Endodermal cell (in vitro differentiated cells): ENCODE results near the gene OCRL. TPM values are rescaled to one million over a fixed set of nuclear protein-coding genes. Genes with fewer than 3 reads are reported as not detected.

ENCODE experiments used
- DNase-seq: peaks from one replicate; pipeline ENCODE4 v3.0.0-alpha.2; 2017
- H3K27ac ChIP-seq: 2 replicates; pipeline ENCODE4 v1.5.1; 2013; ENCODE audit warnings: mild to moderate bottlenecking, low read depth, low read length, moderate library complexity
- H3K27me3 ChIP-seq: 2 replicates; pipeline ENCODE4 v1.6.1; 2013; ENCODE audit warnings: mild to moderate bottlenecking, low read length, moderate library complexity; ENCODE audit not compliant: insufficient read depth, control insufficient read depth, poor library complexity, severe bottlenecking
- H3K36me3 ChIP-seq: 2 replicates; pipeline ENCODE4 v1.7.0; 2013; ENCODE audit warnings: mild to moderate bottlenecking, low read length, moderate library complexity; ENCODE audit not compliant: control insufficient read depth, insufficient read depth
- H3K4me1 ChIP-seq: one replicate; pipeline ENCODE4 v1.7.0; 2013; ENCODE audit warnings: low read length; ENCODE audit not compliant: control insufficient read depth, insufficient read depth
- H3K4me3 ChIP-seq: 2 replicates; pipeline ENCODE4 v1.5.1; 2013; ENCODE audit warnings: mild to moderate bottlenecking, low read length, moderate library complexity
- H3K9ac ChIP-seq: 2 replicates; pipeline ENCODE4 v1.6.1; 2013; ENCODE audit warnings: mild to moderate bottlenecking, low read length, moderate library complexity; ENCODE audit not compliant: poor library complexity, severe bottlenecking; ENCODE audit errors: extremely low read depth
- H3K9me3 ChIP-seq: 2 replicates; pipeline ENCODE4 v1.6.1; 2013; ENCODE audit warnings: mild to moderate bottlenecking, low read length, moderate library complexity; ENCODE audit not compliant: control insufficient read depth
- H3K27ac Mint-ChIP-seq: 2 replicates; pipeline ENCODE4 v1.8.0; 2020; ENCODE audit warnings: mixed read lengths
- H3K27me3 Mint-ChIP-seq: 2 replicates; pipeline ENCODE4 v1.8.0; 2021; ENCODE audit warnings: mild to moderate bottlenecking, mixed read lengths; ENCODE audit not compliant: insufficient read depth
- H3K36me3 Mint-ChIP-seq: 2 replicates; pipeline ENCODE4 v1.8.0; 2020; ENCODE audit warnings: low read depth, mixed read lengths
- H3K4me1 Mint-ChIP-seq: 2 replicates; pipeline ENCODE4 v1.8.0; 2020; ENCODE audit warnings: mixed read lengths
- H3K4me3 Mint-ChIP-seq: 2 replicates; pipeline ENCODE4 v1.8.0; 2020; ENCODE audit warnings: mild to moderate bottlenecking, moderate library complexity, mixed read lengths
- H3K9me3 Mint-ChIP-seq: 2 replicates; pipeline ENCODE4 v1.8.0; 2020; ENCODE audit warnings: mild to moderate bottlenecking, mixed read lengths
- CTCF ChIP-seq: fragments of 200-600 bp; sonication (generic); conservative IDR thresholded peaks from 2 replicates; pipeline ENCODE4 v1.5.0; 2021; ENCODE audit warnings: antibody characterized with exemption, mild to moderate bottlenecking
- WGBS, 2 experiments: methylation state at CpG; one replicate each; pipeline versions ENCODE4 v1.1.5 to v1.1.7; 2013; ENCODE audit warnings: missing lambda C conversion rate in 2 of 2, mixed read lengths in 1 of 2; ENCODE audit not compliant: insufficient coverage in 1 of 2, insufficient read length in 1 of 2; 5-methylcytosine and 5-hydroxymethylcytosine counted together
- total RNA-seq, 2 donors: library from RNA; stranded (reverse); fragmentation: NEBNext Ultra II Directional in 1 of 2; extraction: Animal tissue kit (Norgen Biotek cat#: 25700) in 1 of 2; gene quantifications; 2 replicates in 1 of 2; 3 replicates in 1 of 2; pipeline ENCODE4 v1.2.1, GENCODE V29; 2021

Gene OCRL
- total RNA-seq, 2 donors from 2014 or later = 14.2 to 27.0 TPM

GRCh38 chrX:129530410-129530809 is 9.6 kb upstream of the OCRL start:
- H3K36me3 Mint-ChIP-seq = no peaks in the 10 kb centered on the region
- WGBS, 2 experiments = 83 to 90% methylated on average over 1 to 5 of the region's 5 CpGs
- H3K27me3 Mint-ChIP-seq = peaks cover 20% of the 10 kb centered on the region
- Histone ChIP-seq H3K4me1 (no peaks in the 10 kb centered on the region), H3K36me3 (no peaks in the 10 kb centered on the region), H3K27me3 (no peaks in the 10 kb centered on the region), H3K4me3 (no peak overlapping the region), H3K27ac (no peak overlapping the region), H3K9ac (no peak overlapping the region), H3K9me3 (no peaks in the 10 kb centered on the region)
- H3K4me1 Mint-ChIP-seq = no peaks in the 10 kb centered on the region
- TF ChIP-seq CTCF = no peak
- no peak overlapping the region for H3K4me3 Mint-ChIP-seq
- H3K9me3 Mint-ChIP-seq = no peaks in the 10 kb centered on the region
- no peak for DNase-seq
- no peak overlapping the region for H3K27ac Mint-ChIP-seq

GRCh38 chrX:129531132-129531531 is 8.9 kb upstream of the OCRL start:
- Histone ChIP-seq H3K27ac (no peak overlapping the region), H3K9ac (no peak overlapping the region), H3K4me3 (no peak overlapping the region), H3K27me3 (no peaks in the 10 kb centered on the region), H3K4me1 (no peaks in the 10 kb centered on the region), H3K9me3 (no peaks in the 10 kb centered on the region), H3K36me3 (no peaks in the 10 kb centered on the region)
- Mint-ChIP-seq H3K36me3 (no peaks in the 10 kb centered on the region), H3K27ac (no peak overlapping the region), H3K4me3 (no peak overlapping the region), H3K27me3 (peaks cover 19% of the 10 kb centered on the region), H3K4me1 (no peaks in the 10 kb centered on the region), H3K9me3 (no peaks in the 10 kb centered on the region)
- DNase-seq = no peak
- no peak for TF ChIP-seq CTCF
- 84 to 100% methylated on average over 1 of the region's 1 CpG for WGBS, 2 experiments

- H3K9me3 Mint-ChIP-seq = no peaks in the 10 kb centered on the region
- no peak for DNase-seq
- peaks cover 16% of the 10 kb centered on the region for H3K27me3 Mint-ChIP-seq
- no peak overlapping the region for H3K27ac Mint-ChIP-seq
- WGBS, 2 experiments = 93% methylated on average over 3 of the region's 4 CpGs; no CpG with 5 or more reads in 1 of the 2 experiments
- Histone ChIP-seq H3K4me3 (no peak overlapping the region), H3K27ac (no peak overlapping the region), H3K9ac (no peak overlapping the region), H3K27me3 (no peaks in the 10 kb centered on the region), H3K9me3 (no peaks in the 10 kb centered on the region), H3K4me1 (no peaks in the 10 kb centered on the region), H3K36me3 (no peaks in the 10 kb centered on the region)
- no peak for TF ChIP-seq CTCF
- peaks cover 3% of the 10 kb centered on the region for H3K4me1 Mint-ChIP-seq
- H3K4me3 Mint-ChIP-seq = no peak overlapping the region
- H3K36me3 Mint-ChIP-seq = no peaks in the 10 kb centered on the region
These were observed 5.1 kb upstream of the OCRL start for GRCh38 chrX:129534816-129535578.
